H9 (cell line): ENCODE data around the gene TSC22D3. TPM values are rescaled to one million over a fixed set of nuclear protein-coding genes. Genes with fewer than 3 reads are reported as not detected.

ENCODE experiments used
- DNase-seq: peaks from one replicate; pipeline ENCODE4 v3.0.0-alpha.2; 2017
- H2AFZ ChIP-seq: one replicate; pipeline ENCODE4 v1.6.1; 2013; ENCODE audit warnings: mild to moderate bottlenecking, low read length, control low read depth, moderate library complexity
- H2AK5ac ChIP-seq: 2 replicates; pipeline ENCODE4 v1.6.1; 2013; ENCODE audit warnings: low read length, control low read depth, mixed read lengths; ENCODE audit not compliant: insufficient read length
- H2BK120ac ChIP-seq: one replicate; pipeline ENCODE4 v1.6.1; 2013; ENCODE audit warnings: low read depth, mild to moderate bottlenecking, low read length, control low read depth, inconsistent platforms; ENCODE audit not compliant: poor library complexity, severe bottlenecking
- H2BK12ac ChIP-seq: 2 replicates; pipeline ENCODE4 v1.6.1; 2013; ENCODE audit warnings: low read length, control low read depth, mixed read lengths, low read depth; ENCODE audit not compliant: insufficient read length
- H2BK15ac ChIP-seq: 2 replicates; pipeline ENCODE4 v1.6.1; 2013; ENCODE audit warnings: low read depth, low read length, control low read depth
- H2BK20ac ChIP-seq: one replicate; pipeline ENCODE4 v1.6.1; 2013; ENCODE audit warnings: low read depth, mild to moderate bottlenecking, low read length, control low read depth, inconsistent platforms; ENCODE audit not compliant: poor library complexity, severe bottlenecking
- H2BK5ac ChIP-seq: 2 replicates; pipeline ENCODE4 v1.6.1; 2013; ENCODE audit warnings: low read length, control low read depth, mixed read lengths; ENCODE audit not compliant: insufficient read length
- H3K14ac ChIP-seq: 2 replicates; pipeline ENCODE4 v1.6.1; 2013; ENCODE audit warnings: low read length, control low read depth; ENCODE audit not compliant: insufficient read depth
- H3K18ac ChIP-seq: 2 replicates; pipeline ENCODE4 v1.6.1; 2013; ENCODE audit warnings: low read depth, mild to moderate bottlenecking, mixed read lengths, low read length, control low read depth; ENCODE audit not compliant: insufficient read length
- H3K23ac ChIP-seq: 2 replicates; pipeline ENCODE4 v1.6.1; 2013; ENCODE audit warnings: low read length, control low read depth, mixed read lengths, low read depth; ENCODE audit not compliant: insufficient read length
- H3K23me2 ChIP-seq: 2 replicates; pipeline ENCODE4 v1.6.1; 2013; ENCODE audit warnings: low read depth, mild to moderate bottlenecking, mixed read lengths, low read length, control low read depth; ENCODE audit not compliant: insufficient read length, poor library complexity, severe bottlenecking
- H3K27ac ChIP-seq: 2 replicates; pipeline ENCODE4 v1.5.1; 2013; ENCODE audit warnings: low read length, control low read depth, mixed read lengths, low read depth; ENCODE audit not compliant: insufficient read length
- H3K27me3 ChIP-seq: 2 replicates; pipeline ENCODE4 v1.6.1; 2013; ENCODE audit warnings: low read length, control low read depth, inconsistent platforms; ENCODE audit not compliant: insufficient read depth
- H3K4ac ChIP-seq: 2 replicates; pipeline ENCODE4 v1.6.1; 2013; ENCODE audit warnings: low read depth, mild to moderate bottlenecking, control low read depth, inconsistent platforms, low read length, moderate library complexity
- H3K4me1 ChIP-seq: 2 replicates; pipeline ENCODE4 v1.6.1; 2013; ENCODE audit warnings: low read length, control low read depth, inconsistent platforms; ENCODE audit not compliant: insufficient read depth
- H3K4me2 ChIP-seq: 2 replicates; pipeline ENCODE4 v1.6.1; 2013; ENCODE audit warnings: low read length, control low read depth, mixed read lengths; ENCODE audit not compliant: insufficient read length, insufficient read depth
- H3K56ac ChIP-seq: 2 replicates; pipeline ENCODE4 v1.6.1; 2013; ENCODE audit warnings: low read depth, mild to moderate bottlenecking, mixed read lengths, low read length, control low read depth; ENCODE audit not compliant: insufficient read length
- H3K79me1 ChIP-seq: 2 replicates; pipeline ENCODE4 v1.6.1; 2013; ENCODE audit warnings: low read depth, mild to moderate bottlenecking, moderate library complexity, low read length, control low read depth, inconsistent platforms; ENCODE audit not compliant: insufficient read depth, poor library complexity, severe bottlenecking
- H3K79me2 ChIP-seq: 2 replicates; pipeline ENCODE4 v1.6.1; 2013; ENCODE audit warnings: low read length, control low read depth, inconsistent platforms; ENCODE audit not compliant: insufficient read depth
- H3K9ac ChIP-seq: 2 replicates; pipeline ENCODE4 v1.6.1; 2013; ENCODE audit warnings: low read length, control low read depth, mixed read lengths; ENCODE audit not compliant: insufficient read length; ENCODE audit errors: extremely low read depth
- H3K9me3 ChIP-seq: one replicate; pipeline ENCODE4 v1.6.1; 2013; ENCODE audit warnings: low read depth, low read length, inconsistent platforms; ENCODE audit not compliant: control insufficient read depth
- H3T11ph ChIP-seq: one replicate; pipeline ENCODE4 v1.6.1; 2013; ENCODE audit warnings: mild to moderate bottlenecking, low read length, control low read depth, inconsistent platforms
- H4K20me1 ChIP-seq: one replicate; pipeline ENCODE4 v1.6.1; 2013; ENCODE audit not compliant: control insufficient read depth, insufficient read length, insufficient read depth
- H4K5ac ChIP-seq: 2 replicates; pipeline ENCODE4 v1.6.1; 2013; ENCODE audit warnings: low read depth, mild to moderate bottlenecking, mixed read lengths, low read length, control low read depth; ENCODE audit not compliant: insufficient read length
- H4K8ac ChIP-seq: replicated peaks from 2 replicates; pipeline ENCODE4 v1.6.1; 2013; ENCODE audit warnings: low read length, control low read depth, mixed read lengths, low read depth; ENCODE audit not compliant: insufficient read length
- H4K91ac ChIP-seq: 2 replicates; pipeline ENCODE4 v1.6.1; 2013; ENCODE audit warnings: low read depth, mild to moderate bottlenecking, moderate library complexity, mixed read lengths, low read length, control low read depth; ENCODE audit not compliant: insufficient read length
- H3K27ac Mint-ChIP-seq, 3 experiments: 2 replicates in 2 of 3; 3 replicates in 1 of 3; pipeline ENCODE4 v1.8.0; 2020 to 2021; ENCODE audit warnings: mixed read lengths in 3 of 3, mild to moderate bottlenecking in 1 of 3, moderate library complexity in 1 of 3
- H3K27me3 Mint-ChIP-seq: 2 replicates; pipeline ENCODE4 v1.8.0; 2021; ENCODE audit warnings: low read depth, mild to moderate bottlenecking, moderate library complexity, mixed read lengths
- H3K36me3 Mint-ChIP-seq, 3 experiments: 2 replicates in 2 of 3; 3 replicates in 1 of 3; pipeline ENCODE4 v1.8.0; 2020 to 2021; ENCODE audit warnings: low read depth in 3 of 3, mixed read lengths in 3 of 3; ENCODE audit not compliant: insufficient read depth in 1 of 3
- H3K4me1 Mint-ChIP-seq, 2 experiments: 2 replicates each; pipeline ENCODE4 v1.8.0; 2020; ENCODE audit warnings: mixed read lengths in 2 of 2
- H3K4me3 Mint-ChIP-seq, 2 experiments: 2 replicates in 1 of 2; 3 replicates in 1 of 2; pipeline ENCODE4 v1.8.0; 2020 to 2021; ENCODE audit warnings: mild to moderate bottlenecking in 2 of 2, mixed read lengths in 2 of 2, moderate library complexity in 1 of 2
- H3K9me3 Mint-ChIP-seq, 2 experiments: 2 replicates in 1 of 2; 3 replicates in 1 of 2; pipeline ENCODE4 v1.8.0; 2020; ENCODE audit warnings: mild to moderate bottlenecking in 2 of 2, mixed read lengths in 2 of 2, moderate library complexity in 1 of 2
- CTCF ChIP-seq: fragments of 200-600 bp; sonication (generic); conservative IDR thresholded peaks from 3 replicates; pipeline ENCODE4 v1.8.0; 2021; ENCODE audit warnings: antibody characterized with exemption, mild to moderate bottlenecking
- WGBS: extraction: QIAGEN DNeasy Blood & Tissue Kit; methylation state at CpG from one replicate; pipeline ENCODE4 v1.1.7; 2013; ENCODE audit warnings: missing lambda C conversion rate, low lambda C conversion rate, mixed read lengths; ENCODE audit not compliant: insufficient read length; ENCODE audit errors: extremely low coverage; 5-methylcytosine and 5-hydroxymethylcytosine counted together
- total RNA-seq: library from RNA; stranded (reverse); gene quantifications from 2 replicates; pipeline ENCODE4 v1.2.1, GENCODE V29; 2021

TSC22D3 gene
- total RNA-seq, 1 experiment from 2014 or later, result 10.5 TPM

- no CpG with 5 or more reads among the region's 9 CpGs for WGBS
- H4K8ac ChIP-seq, result no peak overlapping the region
- H3K18ac ChIP-seq, result no peak overlapping the region
- H3K23me2 ChIP-seq, result peaks cover 3% of the 10 kb centered on the region
- no peak overlapping the region for H4K91ac ChIP-seq
- H3K14ac ChIP-seq, result no peak overlapping the region
- H3K79me2 ChIP-seq, result no peaks in the 10 kb centered on the region
- H3K4me3 Mint-ChIP-seq, result no peak overlapping the region
- no peak overlapping the region for H3T11ph ChIP-seq
- peaks cover 8% of the 10 kb centered on the region in 2 experiments for H3K4me1 Mint-ChIP-seq
- no peak overlapping the region for H3K56ac ChIP-seq
- H3K79me1 ChIP-seq, result no peaks in the 10 kb centered on the region
- H2BK12ac ChIP-seq, result no peak overlapping the region
- no peak overlapping the region for H2BK15ac ChIP-seq
- H2BK120ac ChIP-seq, result no peak overlapping the region
- H3K4me1 ChIP-seq, result no peaks in the 10 kb centered on the region
- no peak overlapping the region for H2BK5ac ChIP-seq
- H4K5ac ChIP-seq, result no peak overlapping the region
- TF ChIP-seq CTCF, result no peak
- no peak overlapping the region for H3K9ac ChIP-seq
- no peak overlapping the region for H3K4me2 ChIP-seq
- no peak overlapping the region for H2AK5ac ChIP-seq
- H3K27ac Mint-ChIP-seq, result no peak overlapping the region
- peaks cover 0 to 31% of the 10 kb centered on the region in 2 experiments; a peak in 2 of 5 replicates for H3K9me3 Mint-ChIP-seq
- peaks cover 17% of the 10 kb centered on the region for H3K27me3 Mint-ChIP-seq
- peaks cover 0 to 2% (median 0%) of the 10 kb centered on the region in 3 experiments; a peak in 1 of 7 replicates for H3K36me3 Mint-ChIP-seq
- H3K9me3 ChIP-seq, result no peaks in the 10 kb centered on the region
- no peak overlapping the region for H3K4ac ChIP-seq
- H3K23ac ChIP-seq, result no peak overlapping the region
- H3K27me3 ChIP-seq, result no peaks in the 10 kb centered on the region; the same call in 1 of the 2 replicates
- DNase-seq, result no peak
- no peak overlapping the region for H2BK20ac ChIP-seq
- no peaks in the 10 kb centered on the region for H4K20me1 ChIP-seq
- H3K27ac ChIP-seq, result no peak overlapping the region
- H2AFZ ChIP-seq, result no peak overlapping the region
These were observed 4.9 kb upstream of the TSC22D3 start for GRCh38 chrX:107780525-107780924.
